Liver (tissue), 3 donors: Measurements from ENCODE around the gene TXK.

ENCODE experiments used
- GABPA ChIP-seq, 2 donors: IDR thresholded peaks in 1 of 2; conservative IDR thresholded peaks in 1 of 2; 2 replicates each; pipeline ENCODE4 v1.6.1; 2016; ENCODE audit warnings: antibody characterized with exemption in 2 of 2, mild to moderate bottlenecking in 1 of 2, moderate library complexity in 1 of 2
- JUND ChIP-seq, 2 donors: IDR thresholded peaks; 2 replicates each; pipeline ENCODE4 v1.6.1; 2016; ENCODE audit warnings: antibody characterized with exemption in 2 of 2
- NR2F2 ChIP-seq: IDR thresholded peaks from 2 replicates; pipeline ENCODE4 v1.6.1; 2016; ENCODE audit warnings: antibody characterized with exemption
- RAD21 ChIP-seq, 2 donors: IDR thresholded peaks; 2 replicates each; pipeline ENCODE4 v1.6.1; 2016; ENCODE audit warnings: antibody characterized with exemption in 2 of 2, mild to moderate bottlenecking in 2 of 2
- REST ChIP-seq: IDR thresholded peaks from 2 replicates; pipeline ENCODE4 v1.6.1; 2016; ENCODE audit warnings: antibody characterized with exemption, mild to moderate bottlenecking
- SP1 ChIP-seq: IDR thresholded peaks from 2 replicates; pipeline ENCODE4 v1.6.1; 2018; ENCODE audit warnings: antibody characterized with exemption, mild to moderate bottlenecking
- TAF1 ChIP-seq: conservative IDR thresholded peaks from 2 replicates; pipeline ENCODE4 v1.6.1; 2016; ENCODE audit warnings: antibody characterized with exemption, mild to moderate bottlenecking
- YY1 ChIP-seq: IDR thresholded peaks from 2 replicates; pipeline ENCODE4 v1.6.1; 2016; ENCODE audit warnings: antibody characterized with exemption, mild to moderate bottlenecking
- ZBTB33 ChIP-seq: IDR thresholded peaks from 2 replicates; pipeline ENCODE4 v1.6.1; 2016; ENCODE audit warnings: antibody characterized with exemption
- TF ChIP-seq, protein P1 (sequence below): fragments of 150-350 bp; IDR thresholded peaks from 2 replicates; pipeline ENCODE4 v1.5.1; 2017; ENCODE audit warnings: improper control_type of control experiment, low read depth, low read length; ENCODE audit not compliant: missing input control
- TF ChIP-seq, protein P2 (sequence below): IDR thresholded peaks from 2 replicates; pipeline ENCODE4 v1.6.1; 2016; ENCODE audit warnings: antibody characterized with exemption
- donor health status: healthy.
- donor health status: healthy.

DNA sequence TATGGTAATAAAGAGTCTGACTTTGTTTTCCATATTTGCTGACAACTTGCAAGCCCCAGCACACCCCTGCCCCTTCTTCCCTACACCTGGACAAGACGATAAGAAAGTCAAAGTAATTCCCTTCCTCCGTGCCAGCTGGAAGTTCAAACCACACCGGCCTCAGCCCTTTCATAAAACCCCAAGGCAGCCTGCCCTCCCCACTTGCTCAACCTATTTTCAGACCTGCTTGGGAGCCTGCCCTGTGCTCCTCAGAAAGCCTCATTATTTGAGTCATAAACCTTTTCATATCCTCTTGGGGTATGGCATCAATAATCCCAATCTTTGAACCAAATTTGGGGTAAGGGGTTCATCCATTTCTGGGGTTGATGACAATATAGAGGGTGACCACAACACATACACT is 88.0 kb downstream of the TXK start:
- TF ChIP-seq, protein P1, sequence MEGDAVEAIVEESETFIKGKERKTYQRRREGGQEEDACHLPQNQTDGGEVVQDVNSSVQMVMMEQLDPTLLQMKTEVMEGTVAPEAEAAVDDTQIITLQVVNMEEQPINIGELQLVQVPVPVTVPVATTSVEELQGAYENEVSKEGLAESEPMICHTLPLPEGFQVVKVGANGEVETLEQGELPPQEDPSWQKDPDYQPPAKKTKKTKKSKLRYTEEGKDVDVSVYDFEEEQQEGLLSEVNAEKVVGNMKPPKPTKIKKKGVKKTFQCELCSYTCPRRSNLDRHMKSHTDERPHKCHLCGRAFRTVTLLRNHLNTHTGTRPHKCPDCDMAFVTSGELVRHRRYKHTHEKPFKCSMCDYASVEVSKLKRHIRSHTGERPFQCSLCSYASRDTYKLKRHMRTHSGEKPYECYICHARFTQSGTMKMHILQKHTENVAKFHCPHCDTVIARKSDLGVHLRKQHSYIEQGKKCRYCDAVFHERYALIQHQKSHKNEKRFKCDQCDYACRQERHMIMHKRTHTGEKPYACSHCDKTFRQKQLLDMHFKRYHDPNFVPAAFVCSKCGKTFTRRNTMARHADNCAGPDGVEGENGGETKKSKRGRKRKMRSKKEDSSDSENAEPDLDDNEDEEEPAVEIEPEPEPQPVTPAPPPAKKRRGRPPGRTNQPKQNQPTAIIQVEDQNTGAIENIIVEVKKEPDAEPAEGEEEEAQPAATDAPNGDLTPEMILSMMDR: no peak
- TF ChIP-seq RAD21 (IDR thresholded peaks at IDR 0.05) (no peak), SP1 (no peak), TAF1 (no peak), YY1 (no peak), NR2F2 (no peak), REST (no peak), GABPA (IDR thresholded peaks at IDR 0.05 in 1 of 2, conservative IDR thresholded peaks at IDR 0.05 in 1 of 2) (no peak), JUND (IDR thresholded peaks at IDR 0.05) (no peak), ZBTB33 (no peak)
- TF ChIP-seq, protein P2, sequence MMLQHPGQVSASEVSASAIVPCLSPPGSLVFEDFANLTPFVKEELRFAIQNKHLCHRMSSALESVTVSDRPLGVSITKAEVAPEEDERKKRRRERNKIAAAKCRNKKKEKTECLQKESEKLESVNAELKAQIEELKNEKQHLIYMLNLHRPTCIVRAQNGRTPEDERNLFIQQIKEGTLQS: no peak
